DLD1 (cell line): ENCODE results near the gene ZMYND8.
"Not testable (repeated sequence)": the region's sequence is repeated elsewhere in the genome, so short reads cannot be mapped to it uniquely, and the experiment has no call there.

Source experiments
- in situ Hi-C: cut with HindIII; loops from 2 replicates; pipeline ENCODE4 v1.10.0; 2017; ENCODE audit warnings: low sequenced_read_pairs

The ZMYND8 gene

DNA sequence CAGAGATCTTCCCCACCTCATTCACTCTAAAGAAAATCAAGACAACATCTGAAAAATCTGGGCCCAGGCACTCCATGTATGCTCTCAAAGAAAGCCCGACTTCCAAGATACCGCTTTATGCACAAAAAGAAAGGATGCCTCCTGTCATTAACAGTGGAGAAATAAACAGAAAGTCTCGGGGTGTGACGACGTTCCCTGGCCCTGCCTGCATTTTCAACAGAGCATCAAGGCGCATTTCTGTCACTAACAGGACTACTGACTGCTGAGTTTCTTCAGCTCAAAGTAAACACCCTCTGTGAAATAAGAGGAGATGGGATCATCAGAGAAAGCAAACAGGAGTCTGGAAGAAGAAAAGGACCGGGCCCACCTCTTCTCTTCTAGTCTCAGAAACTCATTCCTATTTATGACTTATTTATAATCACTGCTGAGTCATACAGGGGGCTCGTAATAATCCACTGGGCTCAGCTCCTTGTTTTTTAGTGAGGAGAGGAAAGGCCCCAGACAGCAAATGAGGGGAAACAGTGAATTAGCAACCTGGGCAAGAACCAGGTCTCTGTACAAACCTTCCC is 99.7 kb downstream of the ZMYND8 start:
- in situ Hi-C loops, result no loop called here

DNA sequence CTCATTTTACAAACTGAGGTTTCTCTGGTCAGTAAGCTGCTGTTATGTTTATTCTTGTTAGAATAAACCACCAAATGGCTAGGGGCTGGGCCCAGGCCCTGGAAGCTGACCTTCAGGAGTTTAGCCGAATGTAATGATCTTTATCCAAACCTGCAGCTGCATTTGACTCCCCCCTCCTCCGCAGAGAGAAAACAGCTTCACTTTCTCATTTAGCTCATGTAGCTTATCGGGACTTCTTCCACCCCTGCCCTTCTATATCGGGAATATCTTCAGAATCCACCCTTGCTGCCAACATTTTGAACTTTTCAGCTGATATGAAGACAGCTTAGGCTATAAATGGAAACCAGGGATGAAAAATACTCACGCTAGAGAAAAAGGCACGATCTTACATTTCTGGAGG is 102.6 kb downstream of the ZMYND8 start:
- in situ Hi-C loops, result no loop called here

DNA sequence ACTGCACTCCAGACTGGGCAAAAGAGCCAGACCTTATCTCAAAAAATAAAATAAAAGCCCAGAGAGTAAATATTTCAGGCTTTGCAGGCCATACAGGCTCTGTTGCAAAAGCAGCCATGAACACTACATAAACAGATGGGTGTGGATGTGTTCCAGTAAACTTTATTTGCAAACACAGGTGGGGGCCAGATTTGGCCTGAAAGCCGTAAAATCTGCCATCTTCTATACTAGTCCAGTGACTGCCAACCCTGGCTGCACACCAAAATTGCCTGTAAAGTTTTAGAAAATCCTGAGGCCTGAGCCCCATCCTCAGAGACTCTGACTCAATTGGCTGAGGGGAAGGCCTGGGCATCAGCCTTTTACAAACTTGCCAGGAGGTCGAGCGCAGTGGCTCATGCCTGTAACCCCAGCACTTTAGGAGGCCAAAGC is 103.6 kb downstream of the ZMYND8 start:
- in situ Hi-C loops, result no loop called here

DNA sequence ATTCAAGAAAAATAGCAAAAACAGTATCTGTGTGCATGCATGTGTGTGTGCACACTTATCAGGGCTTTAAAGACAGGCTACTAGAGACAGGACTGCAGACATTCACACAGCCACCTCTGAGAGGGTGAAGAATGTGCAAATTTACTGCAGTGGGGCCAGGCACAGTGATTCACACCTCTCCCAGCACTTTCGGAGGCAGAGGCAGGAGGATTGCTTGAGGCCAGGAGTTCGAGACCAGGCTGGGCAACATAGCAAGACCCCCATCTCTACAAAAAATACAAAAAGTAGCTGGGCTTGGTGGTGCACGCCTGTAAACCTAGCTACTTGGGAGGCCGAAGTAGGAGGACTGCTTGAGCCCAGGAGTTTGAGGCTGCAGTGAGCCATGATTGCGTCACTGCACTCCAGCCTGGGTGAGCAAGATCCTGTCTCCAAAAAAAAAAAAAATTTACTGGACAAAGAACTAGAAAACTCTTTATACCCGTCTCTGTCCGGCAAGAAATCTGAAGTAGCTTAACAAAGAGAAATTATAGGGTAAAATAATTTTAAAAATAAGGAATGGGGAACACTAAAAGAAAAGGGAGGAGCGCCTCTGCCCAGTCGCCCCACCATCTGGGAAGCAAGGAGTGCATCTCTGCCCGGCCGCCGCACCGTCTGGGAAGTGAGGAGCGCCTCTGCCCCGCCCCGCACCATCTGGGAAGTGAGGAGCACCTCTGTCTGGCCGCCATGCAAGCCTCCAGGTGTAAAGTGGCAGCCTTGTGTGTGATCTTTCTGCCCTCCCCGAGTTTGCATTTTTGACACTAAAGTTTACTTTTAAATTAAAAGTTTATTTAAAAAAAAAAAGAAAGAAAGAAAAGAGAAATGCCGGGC is 105.1 kb downstream of the ZMYND8 start:
- in situ Hi-C loops, result no loop called here

DNA sequence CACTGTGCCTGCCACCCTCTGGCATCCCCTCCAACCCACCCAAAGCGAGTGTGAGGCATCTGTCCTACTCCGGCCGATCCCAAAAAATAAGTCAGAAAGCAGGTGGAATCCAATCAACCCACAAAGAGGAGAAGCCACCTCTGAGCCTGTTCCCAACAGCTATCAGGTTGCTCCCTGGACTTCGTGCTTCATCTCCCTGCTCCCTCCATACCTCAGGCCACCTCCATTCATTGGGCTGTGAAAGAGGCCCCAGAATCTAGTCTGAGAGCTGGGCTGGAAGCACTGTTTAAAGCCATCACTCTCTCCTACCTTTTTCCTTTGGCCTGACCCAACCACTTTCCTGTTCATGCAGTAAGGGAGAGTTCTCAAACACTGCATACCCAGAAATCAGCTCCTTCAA is 106.1 kb downstream of the ZMYND8 start:
- in situ Hi-C loops, result no loop called here

DNA sequence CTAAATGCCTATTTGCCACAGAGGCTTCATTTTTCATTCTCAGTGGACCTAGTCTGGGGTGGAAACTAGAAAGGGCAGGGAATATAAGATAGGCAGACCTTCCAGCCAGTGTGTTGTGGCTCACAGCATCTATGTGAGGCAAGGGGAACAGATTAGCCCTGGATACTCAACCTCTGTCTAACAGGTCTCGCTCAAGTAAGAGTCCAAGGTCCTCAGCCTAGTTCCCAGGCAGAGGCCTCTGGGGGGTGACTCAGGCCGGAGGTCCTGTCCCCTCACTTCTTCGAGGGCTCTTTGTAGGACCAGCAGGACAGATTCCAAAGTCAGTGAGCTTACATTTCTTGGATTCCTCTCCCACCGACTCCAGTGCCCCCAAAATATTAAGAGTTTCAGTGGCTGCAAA is 106.6 kb downstream of the ZMYND8 start:
- in situ Hi-C loops, result no loop called here

DNA sequence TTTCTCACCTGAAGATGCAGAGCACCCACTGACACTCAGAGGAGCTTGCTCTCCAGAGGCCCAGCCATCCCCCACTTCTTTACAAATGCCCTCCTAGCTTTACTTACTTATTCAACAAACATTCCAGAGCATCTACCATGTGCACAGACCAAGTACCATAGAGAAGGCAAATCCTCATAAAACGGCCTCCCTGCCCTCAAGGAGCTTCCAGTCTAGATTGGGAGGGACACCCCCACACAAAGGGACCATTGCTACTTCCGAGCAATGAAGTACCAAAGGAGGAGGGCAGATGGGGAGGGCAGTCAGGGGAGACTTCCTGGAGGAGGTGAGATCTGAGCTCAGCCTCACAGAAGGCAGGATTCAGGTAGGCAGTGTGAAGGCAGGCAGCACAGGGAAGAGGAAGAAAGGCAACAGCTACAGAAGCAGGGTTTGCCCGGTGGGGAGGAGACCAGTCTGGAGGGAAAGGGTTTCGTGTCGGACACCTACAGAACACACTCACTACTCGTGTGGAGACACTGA is 108.0 kb downstream of the ZMYND8 start:
- in situ Hi-C loops, result no loop called here

DNA sequence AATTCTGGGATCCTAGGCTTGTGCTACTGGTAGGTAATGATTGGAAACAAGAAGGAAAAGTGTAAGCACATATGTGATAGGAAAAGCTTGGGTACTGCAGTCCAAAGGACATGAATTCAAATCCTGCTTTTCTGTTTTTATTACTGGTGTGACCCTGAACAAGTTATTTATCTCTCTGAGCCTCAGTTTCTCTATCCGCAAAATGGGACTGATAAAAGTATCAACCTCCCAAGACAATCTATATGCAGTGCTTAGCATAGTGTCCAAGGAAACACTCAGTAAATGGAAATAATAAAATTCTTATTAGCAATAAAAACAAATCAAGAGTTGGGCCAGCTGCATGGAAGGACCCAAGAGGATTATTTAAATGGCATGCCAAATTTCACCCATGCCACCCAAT is 108.5 kb downstream of the ZMYND8 start:
- in situ Hi-C loops, result no loop called here

DNA sequence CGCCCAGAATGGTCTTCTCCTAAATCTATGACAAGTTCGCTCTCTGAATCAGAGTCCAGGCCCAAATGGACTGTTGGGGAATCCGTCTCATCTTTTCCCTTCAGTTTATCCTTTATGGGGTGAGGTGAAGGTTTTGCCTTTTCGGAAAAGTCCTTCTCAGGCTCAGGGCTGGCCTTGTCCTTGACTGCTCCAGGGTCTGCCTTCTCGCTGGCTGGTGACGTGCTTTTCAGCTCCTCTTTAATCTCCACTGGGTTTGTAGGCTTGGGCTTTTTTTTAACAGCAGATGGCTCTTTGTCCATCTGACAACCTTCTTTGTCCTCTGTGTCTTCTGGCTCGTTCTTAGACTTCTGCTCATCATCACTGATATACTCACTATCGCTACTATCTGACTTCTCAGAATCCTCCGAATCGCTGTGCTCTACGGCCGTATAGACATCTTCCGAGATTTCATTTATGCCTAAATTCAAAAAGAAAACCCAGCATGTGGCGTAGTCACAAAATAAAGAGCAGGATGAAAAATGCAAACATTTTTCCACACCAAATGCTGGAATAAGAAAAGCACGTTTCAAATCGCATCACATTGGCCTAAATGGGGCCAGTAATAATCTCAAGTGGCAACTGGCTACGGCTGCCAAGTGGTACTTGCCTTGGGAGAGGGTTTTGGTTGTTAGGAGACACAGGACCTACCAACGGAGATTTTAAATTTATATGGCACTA is 110.3 kb downstream of the ZMYND8 start:
- in situ Hi-C loops, result no loop called here

DNA sequence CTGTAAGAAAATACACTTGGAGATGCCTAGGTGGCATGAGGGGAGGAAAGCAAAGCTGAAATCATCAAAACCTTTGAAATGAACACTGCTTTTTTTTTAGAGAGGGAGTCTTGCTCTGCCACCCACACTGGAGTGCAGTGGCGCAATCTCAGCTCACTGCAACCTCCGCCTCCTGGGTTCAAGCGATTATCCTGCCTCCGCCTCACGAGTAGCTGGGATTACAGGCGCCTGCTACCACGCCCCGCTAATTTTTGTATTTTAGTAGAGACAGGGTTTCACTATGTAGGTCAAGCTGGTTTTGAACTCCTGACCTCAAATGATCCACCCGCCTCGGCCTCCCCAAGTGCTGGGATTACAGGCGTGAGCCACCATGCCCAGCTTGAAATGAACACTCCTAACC is 111.3 kb downstream of the ZMYND8 start:
- in situ Hi-C loops, result not testable (repeated sequence)

DNA sequence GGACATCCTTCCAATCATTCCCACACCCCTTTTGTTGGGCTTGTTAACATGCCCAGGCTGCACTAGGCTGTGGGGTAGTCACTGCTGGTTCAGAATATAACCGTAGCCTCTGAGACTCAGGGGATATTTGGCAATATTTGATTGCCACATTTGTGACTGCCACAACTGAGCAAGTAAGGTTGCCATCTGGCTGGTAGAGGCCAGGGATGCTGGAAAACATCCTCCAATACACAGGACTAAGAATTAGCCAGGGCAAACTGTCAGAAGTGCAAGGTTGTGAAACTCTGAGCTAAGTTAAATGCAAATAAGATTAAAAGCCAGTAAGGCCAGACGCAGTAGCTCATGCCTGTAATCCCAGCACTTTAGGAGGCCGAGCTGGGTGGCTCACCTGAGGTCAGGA is 112.0 kb downstream of the ZMYND8 start:
- in situ Hi-C loops, result no loop called here

DNA sequence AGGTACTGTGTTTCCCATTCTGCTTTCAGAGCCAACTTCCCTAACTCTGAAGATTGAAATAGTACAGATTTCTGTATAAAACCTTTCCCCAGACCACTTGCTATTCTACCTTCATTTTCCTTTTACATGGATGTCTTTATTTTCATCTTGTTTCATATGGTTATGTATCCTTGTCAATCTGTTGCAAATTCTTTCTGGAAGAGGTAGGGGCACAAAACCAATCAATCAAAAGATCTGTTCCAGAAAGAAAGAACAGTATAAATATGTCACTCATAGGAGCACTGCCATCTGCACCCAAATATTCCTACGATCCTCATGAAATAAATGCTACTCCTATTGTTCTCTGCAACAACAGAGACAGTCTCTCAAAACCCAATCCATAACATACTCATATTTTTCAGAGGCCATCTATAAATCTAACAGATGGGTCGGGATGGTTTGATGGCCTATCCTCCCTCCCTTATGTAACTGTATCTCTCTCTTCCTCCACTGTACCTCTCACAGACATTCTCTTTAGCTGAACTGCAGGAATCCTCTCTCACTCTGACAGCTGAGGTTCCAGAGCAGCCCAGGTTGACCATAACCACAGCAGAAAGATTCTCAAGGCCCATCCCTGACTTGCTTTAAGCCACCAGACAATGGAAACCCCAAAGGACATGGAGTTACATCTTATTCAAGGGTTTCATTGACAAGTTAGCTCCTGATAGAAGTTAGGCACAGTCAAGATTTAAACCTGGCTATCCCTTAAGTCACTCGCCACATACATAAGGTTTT is 112.8 kb downstream of the ZMYND8 start:
- in situ Hi-C loops, result no loop called here

DNA sequence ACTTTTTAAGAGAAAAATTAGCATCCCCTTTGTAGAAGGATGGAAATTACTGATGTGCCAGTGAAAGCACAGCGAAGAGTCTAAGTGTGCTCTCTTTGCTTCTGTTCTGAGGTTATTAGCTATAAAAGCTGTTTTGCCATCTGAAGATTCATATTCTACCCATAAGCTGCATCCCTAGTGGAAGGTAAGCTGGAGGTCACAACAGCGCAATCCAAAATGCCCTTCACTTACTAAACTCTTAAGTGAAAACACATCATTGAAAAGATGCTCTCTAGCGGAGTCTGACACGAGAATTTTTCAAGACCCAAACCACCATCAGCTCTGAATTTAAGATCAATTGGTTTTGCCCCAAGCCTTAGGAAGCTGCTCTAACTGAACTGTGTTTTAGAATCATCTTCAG is 113.5 kb downstream of the ZMYND8 start:
- in situ Hi-C loops, result no loop called here

DNA sequence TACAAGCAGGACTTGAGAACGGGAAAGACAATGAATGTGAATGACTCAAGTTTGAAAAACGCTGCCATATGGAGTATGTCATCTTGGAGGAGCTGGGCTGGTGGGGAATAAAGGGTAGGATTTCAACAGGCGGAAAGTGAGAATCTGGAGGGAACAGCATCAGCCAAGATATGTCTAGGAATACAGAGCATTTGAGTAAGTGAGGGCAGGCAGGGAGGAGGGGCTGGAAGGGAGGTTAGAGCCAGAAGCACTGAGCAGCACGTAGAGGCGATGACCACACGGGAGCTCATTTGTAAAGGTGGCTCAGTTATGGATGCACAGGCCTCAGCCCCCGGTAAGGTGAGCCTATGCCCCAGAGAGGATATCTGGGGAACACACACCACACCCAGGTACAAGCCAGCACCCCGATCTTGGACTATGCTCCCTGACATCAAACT is 115.1 kb downstream of the ZMYND8 start:
- in situ Hi-C loops, result no loop called here

DNA sequence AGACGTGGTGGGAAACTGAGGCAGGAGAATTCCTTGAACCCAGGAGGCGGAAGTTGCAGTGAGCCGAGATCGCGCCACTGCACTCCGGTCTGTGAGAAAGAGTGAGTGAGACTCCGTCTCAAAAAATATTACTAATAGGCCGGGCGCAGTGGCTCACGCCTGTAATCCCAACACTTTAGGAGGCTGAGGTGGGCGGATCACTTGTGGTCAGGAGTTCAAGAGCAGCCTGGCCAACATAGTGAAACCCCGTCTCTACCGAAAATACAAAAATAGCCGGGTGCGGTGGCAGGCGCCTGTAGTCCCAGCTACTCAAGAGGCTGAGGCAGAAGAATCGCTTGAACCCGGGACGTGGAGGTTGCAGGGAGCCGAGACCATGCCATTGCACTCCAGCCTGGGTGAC is 116.4 kb downstream of the ZMYND8 start:
- in situ Hi-C loops, result not testable (repeated sequence)

DNA sequence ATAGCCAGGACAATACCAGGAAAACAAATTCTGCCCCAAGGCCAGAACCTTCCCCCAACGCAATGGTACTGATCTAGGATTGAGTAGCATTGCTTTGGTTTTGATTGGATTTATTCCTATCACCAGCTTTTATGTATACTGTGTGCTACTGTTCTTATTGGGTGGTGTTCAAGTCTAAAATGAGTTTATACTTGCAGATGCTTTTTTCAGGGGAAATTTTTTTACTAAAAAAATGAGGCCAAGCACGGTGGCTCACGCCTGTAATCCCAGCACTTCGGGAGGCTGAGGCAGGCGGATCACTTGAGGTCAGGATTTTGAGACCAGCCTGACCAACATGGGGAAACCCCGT is 116.8 kb downstream of the ZMYND8 start:
- in situ Hi-C loops, result no loop called here

DNA sequence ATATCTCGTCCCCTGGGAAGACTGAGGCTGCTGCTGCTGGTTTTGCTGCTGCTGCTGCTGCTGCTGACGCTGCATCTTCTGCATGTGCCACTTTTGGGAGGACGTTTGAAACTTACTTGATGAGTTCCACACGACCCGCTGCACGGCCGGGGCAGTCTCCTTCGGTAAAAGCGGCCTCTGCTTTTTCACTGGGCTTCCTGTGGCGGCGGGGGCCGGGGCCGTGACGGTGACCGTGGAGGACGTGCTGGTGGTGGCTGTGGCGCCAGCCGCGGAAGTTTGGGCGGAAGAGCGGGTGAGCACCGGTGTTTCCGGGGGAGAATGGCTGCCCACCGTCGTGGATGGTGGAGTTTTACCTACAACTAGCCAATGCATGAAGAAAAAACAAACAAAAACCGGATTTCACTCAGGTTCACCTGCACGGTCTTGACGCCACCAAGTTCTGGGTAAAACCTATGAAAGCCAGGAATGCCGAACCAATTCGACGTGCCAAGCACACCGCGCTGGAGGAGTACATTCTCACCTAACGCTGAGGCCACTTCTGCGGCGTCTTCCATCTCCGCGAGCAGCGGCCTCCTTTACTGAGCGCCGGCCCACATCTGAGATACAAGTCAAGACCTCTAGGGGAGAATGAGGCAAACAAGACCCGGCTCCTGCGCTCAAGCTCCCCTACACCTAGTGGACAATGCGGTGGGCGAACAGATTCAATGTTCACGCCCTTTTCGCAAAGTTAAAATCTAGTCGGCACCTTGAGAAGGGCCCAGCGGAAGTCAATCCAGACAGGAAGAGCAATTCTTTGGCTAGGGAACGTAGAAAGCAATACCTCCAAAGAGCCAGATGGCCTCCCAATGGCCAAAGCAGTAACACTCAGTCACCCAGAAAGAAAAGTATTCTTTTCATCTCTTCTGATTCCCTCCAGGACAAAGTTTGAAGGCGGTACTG is 117.5 kb downstream of the ZMYND8 start:
- in situ Hi-C loops, result no loop called here

DNA sequence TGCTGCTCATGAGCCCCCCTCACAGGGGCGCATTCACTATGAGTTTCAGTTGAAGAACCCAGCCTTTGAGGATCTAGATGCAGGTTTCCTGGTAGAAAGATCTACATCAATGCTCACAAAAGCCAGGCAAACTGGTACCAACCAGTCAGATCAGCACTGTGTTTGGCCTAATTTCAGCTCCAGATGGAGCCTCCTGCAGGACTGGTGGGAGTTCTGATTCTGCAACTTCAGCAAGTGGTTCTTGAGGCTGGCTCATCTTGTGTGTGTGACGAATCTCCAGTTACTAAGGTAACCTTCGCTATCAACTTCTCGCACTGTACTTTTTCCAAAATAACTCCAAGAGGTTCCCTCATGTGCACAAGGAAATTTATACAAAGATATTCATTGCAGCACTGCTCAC is 118.8 kb downstream of the ZMYND8 start:
- in situ Hi-C loops, result no loop called here

DNA sequence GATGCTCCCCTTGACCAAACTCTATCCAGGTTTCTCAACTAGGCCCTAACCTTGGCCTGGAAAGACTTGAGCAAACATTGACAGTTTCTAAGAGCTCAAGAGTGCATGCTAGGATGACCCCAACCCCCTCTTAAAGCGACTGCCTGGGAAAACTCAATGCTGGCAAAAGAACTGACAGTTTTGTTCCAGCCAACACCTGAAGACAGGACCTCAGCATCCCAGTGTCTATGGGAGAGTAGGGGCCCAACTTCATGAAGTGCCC is 119.9 kb downstream of the ZMYND8 start:
- in situ Hi-C loops, result no loop called here
